ENCODE measurements around the gene CAPN3.

- TF ChIP-seq KLF9 (tag by site-specific recombination; IDR thresholded peaks at IDR 0.05; ENCODE audit: low read depth) (no peak), REST (tag by site-specific recombination; IDR thresholded peaks at IDR 0.05) (no peak), CTCF (tag by site-specific recombination; IDR thresholded peaks at IDR 0.05) (no peak), ZNF311 (tag by site-specific recombination; IDR thresholded peaks at IDR 0.05; ENCODE audit: borderline replicate concordance) (no peak), ZNF10 (tag by site-specific recombination; IDR thresholded peaks at IDR 0.05) (no peak), GLIS2 (tag by site-specific recombination; IDR thresholded peaks at IDR 0.05) (no peak), TSHZ1 (tag by site-specific recombination; IDR thresholded peaks at IDR 0.05; ENCODE audit: borderline replicate concordance) (no peak), ZNF169 (tag by site-specific recombination; IDR thresholded peaks at IDR 0.05) (no peak), ZNF596 (tag by site-specific recombination; IDR thresholded peaks at IDR 0.05) (no peak), ZBTB26 (tag by site-specific recombination; optimal IDR thresholded peaks at IDR 0.05) (no peak), ZNF692 (tag by site-specific recombination; IDR thresholded peaks at IDR 0.05) (no peak)
Measured at GRCh38 chr15:42456971-42457370, 97.7 kb downstream of the CAPN3 start.

All from HEK293 (cell line).